DOHH2 (cell line): ENCODE data around the gene TYW1.
"Not testable (repeated sequence)": the region's sequence is repeated elsewhere in the genome, so short reads cannot be mapped to it uniquely, and the experiment has no call there.

ENCODE experiments used
- CTCF ChIP-seq: fragments of 200-600 bp; sonication (generic); IDR thresholded peaks from one replicate; pipeline ENCODE4 v1.5.1; 2014; ENCODE audit warnings: antibody characterized with exemption, mild to moderate bottlenecking, low read depth, low read length; ENCODE audit not compliant: poor library complexity, severe bottlenecking
- EZH2phosphoT487 ChIP-seq: fragments of 200-600 bp; sonication (generic); IDR thresholded peaks from 2 replicates; pipeline ENCODE4 v1.6.1; 2017; ENCODE audit warnings: borderline replicate concordance, mild to moderate bottlenecking, antibody characterized with exemption, low read length, moderate library complexity, mixed read lengths

GRCh38 chr7:67143091-67143786, 146.6 kb downstream of the TYW1 start:
- TF ChIP-seq CTCF, EZH2phosphoT487: not testable (repeated sequence)
